Left ventricle myocardium inferior (tissue), 1 donor: ENCODE results near the gene MTERF4. TPM values are rescaled to one million over a fixed set of nuclear protein-coding genes. Genes with fewer than 3 reads are reported as not detected.

Experiments
- DNase-seq: peaks from one replicate; pipeline ENCODE4 v3.0.0-alpha.2; 2020
- H3K27ac ChIP-seq: fragments of 200-600 bp; replicated peaks from 2 replicates; pipeline ENCODE4 v1.8.0; 2021
- H3K27me3 ChIP-seq: fragments of 200-600 bp; 2 replicates; pipeline ENCODE4 v1.8.0; 2021; ENCODE audit warnings: low read depth
- H3K36me3 ChIP-seq: fragments of 200-600 bp; 2 replicates; pipeline ENCODE4 v1.8.0; 2021
- H3K4me1 ChIP-seq: fragments of 200-600 bp; 2 replicates; pipeline ENCODE4 v1.8.0; 2021
- H3K4me3 ChIP-seq: fragments of 200-600 bp; 2 replicates; pipeline ENCODE4 v1.8.0; 2021; ENCODE audit warnings: mild to moderate bottlenecking, moderate library complexity
- H3K9me3 ChIP-seq: fragments of 200-600 bp; replicated peaks from 2 replicates; pipeline ENCODE4 v1.8.0; 2021
- intact Hi-C: fragments of 100-400 bp; cut with micrococcal nuclease; formaldehyde crosslinking; loops from one replicate; pipeline ENCODE4 v1.11.0; 2022
- total RNA-seq: library from RNA; stranded (reverse); fragmentation: NEBNext Ultra II Directional; extraction: Animal tissue kit (Norgen Biotek cat#: 25700); gene quantifications from one replicate; pipeline ENCODE4 v1.2.1, GENCODE V29; 2021
- TF ChIP-seq, protein P1 (sequence below): fragments of 200-600 bp; IDR thresholded peaks from 2 replicates; pipeline ENCODE4 v1.8.0; 2021; ENCODE audit warnings: antibody characterized with exemption, mild to moderate bottlenecking, borderline replicate concordance
- donor health status: DM: no; HTN: yes; CAD: no; lungs with severe emphysema.

The MTERF4 gene
- total RNA-seq, 1 donor from 2014 or later, result 19.5 TPM

DNA sequence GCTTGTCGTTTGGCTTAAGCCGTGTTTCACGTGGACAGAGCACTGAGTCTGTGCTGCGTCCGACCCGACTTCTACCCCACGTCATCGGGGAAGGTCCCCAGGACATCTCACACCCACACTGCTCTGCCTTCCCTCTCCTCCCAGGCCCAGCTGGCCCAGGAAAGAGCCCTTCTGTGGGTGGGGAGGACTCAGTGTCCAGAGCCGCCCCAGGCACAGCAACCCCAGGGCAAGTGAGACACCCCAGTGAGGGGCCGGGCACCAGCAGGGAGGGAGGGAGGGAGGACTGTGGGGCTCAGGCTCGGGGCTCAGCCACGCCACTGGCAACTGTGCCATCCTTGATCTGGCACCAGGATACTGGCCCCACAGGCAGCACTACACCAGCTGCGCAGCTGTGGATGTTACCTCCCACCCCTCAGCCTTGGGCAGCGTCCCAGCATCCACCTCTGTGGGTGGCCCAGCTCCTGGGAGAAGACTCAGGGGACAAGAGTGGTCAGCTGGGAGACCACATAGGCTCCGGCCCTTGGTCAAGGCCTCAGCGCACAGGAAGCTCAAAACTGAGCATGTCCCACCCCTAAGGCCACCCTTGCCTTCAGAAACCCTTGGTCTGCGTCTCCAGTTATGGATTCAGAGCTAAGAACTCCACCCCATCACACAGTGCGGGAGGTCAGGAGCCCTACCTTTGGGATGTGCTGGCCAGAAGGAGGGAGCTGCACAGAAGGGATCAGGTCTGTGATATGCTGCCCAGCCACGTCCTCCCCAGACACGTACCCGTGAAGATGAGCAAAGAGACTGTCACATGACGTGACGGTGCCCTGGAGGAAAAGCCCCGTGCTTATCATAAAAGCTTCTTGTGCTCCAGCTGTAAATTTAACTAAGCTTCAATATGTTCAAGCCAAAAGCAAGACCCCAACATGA, 35.4 kb upstream of the MTERF4 start:
- Histone ChIP-seq H3K9me3 (no peaks in the 10 kb centered on the region), H3K27ac (no peak overlapping the region), H3K4me3 (no peak overlapping the region), H3K27me3 (no peaks in the 10 kb centered on the region), H3K36me3 (no peaks in the 10 kb centered on the region), H3K4me1 (no peaks in the 10 kb centered on the region)
- intact Hi-C loops, result no loop called here
- no peak for DNase-seq
- TF ChIP-seq, protein P1, sequence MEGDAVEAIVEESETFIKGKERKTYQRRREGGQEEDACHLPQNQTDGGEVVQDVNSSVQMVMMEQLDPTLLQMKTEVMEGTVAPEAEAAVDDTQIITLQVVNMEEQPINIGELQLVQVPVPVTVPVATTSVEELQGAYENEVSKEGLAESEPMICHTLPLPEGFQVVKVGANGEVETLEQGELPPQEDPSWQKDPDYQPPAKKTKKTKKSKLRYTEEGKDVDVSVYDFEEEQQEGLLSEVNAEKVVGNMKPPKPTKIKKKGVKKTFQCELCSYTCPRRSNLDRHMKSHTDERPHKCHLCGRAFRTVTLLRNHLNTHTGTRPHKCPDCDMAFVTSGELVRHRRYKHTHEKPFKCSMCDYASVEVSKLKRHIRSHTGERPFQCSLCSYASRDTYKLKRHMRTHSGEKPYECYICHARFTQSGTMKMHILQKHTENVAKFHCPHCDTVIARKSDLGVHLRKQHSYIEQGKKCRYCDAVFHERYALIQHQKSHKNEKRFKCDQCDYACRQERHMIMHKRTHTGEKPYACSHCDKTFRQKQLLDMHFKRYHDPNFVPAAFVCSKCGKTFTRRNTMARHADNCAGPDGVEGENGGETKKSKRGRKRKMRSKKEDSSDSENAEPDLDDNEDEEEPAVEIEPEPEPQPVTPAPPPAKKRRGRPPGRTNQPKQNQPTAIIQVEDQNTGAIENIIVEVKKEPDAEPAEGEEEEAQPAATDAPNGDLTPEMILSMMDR, result no peak

DNA sequence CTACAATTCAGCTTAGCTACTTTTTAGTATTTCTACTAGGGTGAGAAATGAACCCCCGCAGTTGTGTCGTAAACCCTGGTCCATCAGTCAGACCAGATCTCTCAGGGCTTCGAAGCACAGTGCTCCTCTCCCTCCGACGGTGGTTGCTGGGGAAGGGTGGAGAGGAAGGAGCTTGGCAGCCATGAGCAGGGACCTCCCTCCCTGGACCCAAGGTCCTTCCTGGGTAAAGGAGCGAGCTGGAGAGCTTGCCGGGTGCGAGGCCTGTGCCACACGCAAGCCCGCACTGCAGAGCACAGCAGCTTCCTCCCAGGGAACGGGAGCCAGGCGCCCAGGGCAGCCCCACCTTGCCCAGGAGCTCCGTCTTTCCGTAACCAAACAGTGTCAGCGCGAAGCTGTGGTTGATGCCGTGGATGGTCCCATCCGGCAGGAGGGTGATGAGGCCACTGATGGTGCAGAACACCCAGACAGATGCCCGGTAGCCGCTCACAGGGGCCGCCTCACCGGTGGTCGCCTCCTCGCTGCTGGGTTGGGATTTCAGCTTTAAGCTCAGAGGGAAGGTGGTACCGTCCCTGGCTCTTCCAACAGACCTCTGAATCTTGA, 34.7 kb upstream of the MTERF4 start:
- TF ChIP-seq, protein P1, result no peak
- Histone ChIP-seq H3K27me3 (no peaks in the 10 kb centered on the region), H3K4me3 (no peak overlapping the region), H3K4me1 (no peaks in the 10 kb centered on the region), H3K36me3 (no peaks in the 10 kb centered on the region), H3K27ac (no peak overlapping the region), H3K9me3 (no peaks in the 10 kb centered on the region)
- intact Hi-C loops, result no loop called here
- DNase-seq, result no peak

DNA sequence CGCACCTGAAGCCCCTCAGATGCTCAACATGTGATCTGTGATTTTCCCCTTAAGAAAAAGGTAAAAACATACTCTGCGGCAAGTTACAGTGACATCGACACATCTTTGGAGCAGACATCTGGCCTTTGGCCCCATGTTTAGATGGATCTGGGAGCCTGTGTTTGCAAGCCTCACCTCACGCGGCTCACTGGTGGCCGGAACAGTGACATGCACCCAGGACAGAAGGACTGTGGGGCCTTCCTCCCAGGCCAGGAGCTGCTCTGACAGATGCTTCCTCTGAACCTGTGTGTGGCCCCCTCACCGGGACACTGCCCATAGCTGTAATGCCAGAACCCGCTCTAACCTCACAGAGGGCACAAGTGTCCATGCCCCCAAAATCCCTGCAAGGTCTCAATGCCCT, 34.1 kb upstream of the MTERF4 start:
- TF ChIP-seq, protein P1, result no peak
- intact Hi-C loops, result no loop called here
- Histone ChIP-seq H3K27me3 (no peaks in the 10 kb centered on the region), H3K4me3 (no peak overlapping the region), H3K27ac (no peak overlapping the region), H3K4me1 (no peaks in the 10 kb centered on the region), H3K9me3 (no peaks in the 10 kb centered on the region), H3K36me3 (no peaks in the 10 kb centered on the region)
- DNase-seq, result no peak

DNA sequence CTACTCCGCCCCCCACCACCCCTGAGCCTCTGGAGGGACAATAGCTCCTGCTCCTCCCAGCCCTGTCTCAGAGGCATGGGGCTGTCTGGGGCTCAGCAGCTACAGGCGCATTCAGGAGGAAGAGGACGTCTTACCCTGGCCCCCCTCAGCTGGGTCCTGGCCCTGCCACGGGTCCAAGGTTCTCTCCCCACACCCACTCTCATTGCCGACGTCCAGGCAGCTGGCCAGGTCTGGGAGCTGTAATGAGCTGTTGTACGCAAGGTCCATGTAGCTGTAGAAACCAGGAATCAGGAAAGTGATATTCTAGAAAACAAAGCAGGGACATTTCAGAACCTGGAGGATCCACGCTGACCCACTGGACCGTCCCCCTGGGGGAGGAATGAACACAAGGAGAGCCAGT, 33.6 kb upstream of the MTERF4 start:
- DNase-seq, result no peak
- Histone ChIP-seq H3K27me3 (no peaks in the 10 kb centered on the region), H3K9me3 (no peaks in the 10 kb centered on the region), H3K4me3 (no peak overlapping the region), H3K4me1 (no peaks in the 10 kb centered on the region), H3K27ac (no peak overlapping the region), H3K36me3 (no peaks in the 10 kb centered on the region)
- TF ChIP-seq, protein P1, result no peak
- intact Hi-C loops, result no loop called here

DNA sequence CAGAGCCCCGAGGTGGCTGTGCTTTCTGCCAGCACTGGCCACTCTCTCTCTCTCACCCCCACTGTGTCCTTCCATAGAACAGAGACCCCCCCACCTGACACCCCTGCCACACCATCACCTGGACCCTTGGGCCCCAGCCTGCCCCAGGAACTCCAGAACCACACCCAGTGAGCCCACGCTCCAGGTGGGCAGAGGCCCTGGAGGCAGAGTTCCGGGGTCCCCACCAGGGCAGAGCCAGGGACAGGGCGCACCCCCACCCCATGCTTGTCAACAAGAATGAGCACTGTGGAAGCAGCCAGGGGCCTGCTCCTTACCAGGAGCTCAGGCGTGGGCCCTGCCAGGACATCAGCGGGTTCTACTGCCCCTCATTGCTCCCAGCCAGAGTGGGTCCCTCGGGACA, 32.6 kb upstream of the MTERF4 start:
- H3K27me3 ChIP-seq, result no peaks in the 10 kb centered on the region
- no peak for DNase-seq
- H3K4me3 ChIP-seq, result no peak overlapping the region
- H3K9me3 ChIP-seq, result no peaks in the 10 kb centered on the region
- intact Hi-C loops, result no loop called here
- TF ChIP-seq, protein P1, result no peak
- no peaks in the 10 kb centered on the region for H3K4me1 ChIP-seq
- no peak overlapping the region for H3K27ac ChIP-seq
- no peaks in the 10 kb centered on the region for H3K36me3 ChIP-seq
